Stomach (tissue), 4 donors: ENCODE data around the gene SCN5A.

Experiments used
- EP300 ChIP-seq: sonication (generic); formaldehyde crosslinking; IDR thresholded peaks from one replicate; pipeline ENCODE4 v1.6.1; 2017; ENCODE audit warnings: antibody characterized with exemption
- POLR2A ChIP-seq, 4 donors: fragments of 450-650 bp; IDR thresholded peaks; one replicate each; pipeline ENCODE4 v1.6.1; 2016; ENCODE audit warnings: antibody characterized with exemption in 4 of 4, control low read depth in 2 of 4, mild to moderate bottlenecking in 1 of 4, moderate library complexity in 1 of 4
- POLR2AphosphoS5 ChIP-seq, 3 donors: sonication (generic); formaldehyde crosslinking; IDR thresholded peaks; one replicate each; pipeline ENCODE4 v1.6.1; 2016; ENCODE audit warnings: antibody characterized with exemption in 3 of 3
- TF ChIP-seq, protein P1 (sequence below), 7 experiments: fragments of 450-650 bp in 4 of 7; fragments of 200-600 bp in 3 of 7; sonication (generic) in 3 of 7; IDR thresholded peaks; one replicate each; pipeline ENCODE4 v1.5.1; 2016 to 2019; ENCODE audit warnings: antibody characterized with exemption in 7 of 7, control low read depth in 2 of 7, mild to moderate bottlenecking in 1 of 7

DNA sequence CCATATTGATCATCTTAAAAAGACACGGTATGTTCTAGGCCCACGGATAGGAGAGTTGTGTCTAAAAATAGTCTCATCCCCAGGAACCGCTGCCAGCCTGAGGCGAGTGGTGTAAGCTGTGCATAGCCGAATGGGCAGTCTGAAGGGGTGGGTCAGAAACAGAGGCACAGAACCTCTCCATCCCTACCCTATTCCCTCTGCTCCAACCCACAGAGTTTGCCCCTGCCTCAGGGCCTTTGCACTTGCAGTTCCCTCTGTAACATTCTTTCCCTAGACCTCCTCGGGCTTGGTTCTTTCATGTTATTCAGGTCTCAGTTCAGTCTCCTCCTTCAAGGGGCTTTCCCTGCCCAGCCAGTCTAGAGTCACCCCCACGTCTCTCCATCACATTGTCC lies 4.8 kb downstream of the SCN5A start:
- TF ChIP-seq, protein P1, sequence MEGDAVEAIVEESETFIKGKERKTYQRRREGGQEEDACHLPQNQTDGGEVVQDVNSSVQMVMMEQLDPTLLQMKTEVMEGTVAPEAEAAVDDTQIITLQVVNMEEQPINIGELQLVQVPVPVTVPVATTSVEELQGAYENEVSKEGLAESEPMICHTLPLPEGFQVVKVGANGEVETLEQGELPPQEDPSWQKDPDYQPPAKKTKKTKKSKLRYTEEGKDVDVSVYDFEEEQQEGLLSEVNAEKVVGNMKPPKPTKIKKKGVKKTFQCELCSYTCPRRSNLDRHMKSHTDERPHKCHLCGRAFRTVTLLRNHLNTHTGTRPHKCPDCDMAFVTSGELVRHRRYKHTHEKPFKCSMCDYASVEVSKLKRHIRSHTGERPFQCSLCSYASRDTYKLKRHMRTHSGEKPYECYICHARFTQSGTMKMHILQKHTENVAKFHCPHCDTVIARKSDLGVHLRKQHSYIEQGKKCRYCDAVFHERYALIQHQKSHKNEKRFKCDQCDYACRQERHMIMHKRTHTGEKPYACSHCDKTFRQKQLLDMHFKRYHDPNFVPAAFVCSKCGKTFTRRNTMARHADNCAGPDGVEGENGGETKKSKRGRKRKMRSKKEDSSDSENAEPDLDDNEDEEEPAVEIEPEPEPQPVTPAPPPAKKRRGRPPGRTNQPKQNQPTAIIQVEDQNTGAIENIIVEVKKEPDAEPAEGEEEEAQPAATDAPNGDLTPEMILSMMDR (IDR thresholded peaks at IDR 0.05): no peak
- TF ChIP-seq POLR2A (IDR thresholded peaks at IDR 0.05) (no peak), EP300 (no peak), POLR2AphosphoS5 (IDR thresholded peaks at IDR 0.05) (no peak)
